Activated CD4-positive, alpha-beta T cell treated with anti-CD3 and anti-CD28 coated beads for 36 hours (primary cell): ENCODE measurements around the gene DUS2. TPM values are rescaled to one million over a fixed set of nuclear protein-coding genes. Genes with fewer than 3 reads are reported as not detected.

Experiments
- ATAC-seq: fragments of 200-7000 bp; cut with Tn5 transposase; one replicate; pipeline ENCODE4 v1.10.0; 2021; ENCODE audit warnings: mild to moderate bottlenecking, moderate library complexity
- CTCF ChIA-PET: fragments of 350-600 bp; sonication (Branson Sonifier 250); formaldehyde crosslinking; loops from one replicate; lab custom pipeline; 2021; ENCODE audit warnings: antibody characterized with exemption; lab: Charles Lee
- POLR2A ChIA-PET: fragments of 350-600 bp; sonication (Branson Sonifier 250); formaldehyde crosslinking; loops from one replicate; lab custom pipeline; 2021; ENCODE audit warnings: antibody characterized with exemption, inconsistent platforms; lab: Charles Lee
- DNase-seq: peaks from one replicate; pipeline ENCODE4 v3.0.0-alpha.2; 2020
- H3K27ac Mint-ChIP-seq: one replicate; pipeline ENCODE4 v1.8.0; 2021; ENCODE audit warnings: mixed read lengths
- H3K27me3 Mint-ChIP-seq: one replicate; pipeline ENCODE4 v1.8.0; 2021; ENCODE audit warnings: mixed read lengths
- H3K36me3 Mint-ChIP-seq: one replicate; pipeline ENCODE4 v1.8.0; 2021; ENCODE audit warnings: low read depth, mixed read lengths
- H3K4me1 Mint-ChIP-seq: one replicate; pipeline ENCODE4 v1.8.0; 2021; ENCODE audit warnings: mixed read lengths
- H3K4me3 Mint-ChIP-seq: one replicate; pipeline ENCODE4 v1.8.0; 2021; ENCODE audit warnings: mild to moderate bottlenecking, moderate library complexity, mixed read lengths
- H3K9me3 Mint-ChIP-seq: one replicate; pipeline ENCODE4 v1.8.0; 2021; ENCODE audit warnings: low read depth, mixed read lengths
- intact Hi-C, 2 experiments: fragments of 100-400 bp; cut with DNase I in 1 of 2; cut with micrococcal nuclease in 1 of 2; formaldehyde crosslinking; loops; one replicate each; pipeline versions ENCODE4 v1.14.2 to v1.15.1; 2022 to 2024; cut with DNase I, micrococcal nuclease
- total RNA-seq, 2 experiments: library from RNA; stranded (reverse); gene quantifications; one replicate each; pipeline ENCODE4 v1.2.3, GENCODE V29; 2021

Gene DUS2
- total RNA-seq, 2 experiments from 2014 or later = 29.5 to 33.1 TPM

- no peak for DNase-seq
- H3K9me3 Mint-ChIP-seq = no peaks in the 10 kb centered on the region
- intact Hi-C loops = no loop called here
- peak overlapping the region; percentile 96 for H3K27ac Mint-ChIP-seq
- H3K36me3 Mint-ChIP-seq = peaks cover 50% of the 10 kb centered on the region
- ChIA-PET CTCF (interaction anchor here (0.7 kb wide), 1 partner anchor 48 kb away, joined by 3 read pairs; no protein-coding TSS in a partner anchor), POLR2A (interaction anchor here (0.6 kb wide), 1 partner anchor 31 kb away, joined by 3 read pairs; no protein-coding TSS in a partner anchor)
- peaks cover 82% of the 10 kb centered on the region for H3K4me1 Mint-ChIP-seq
- H3K4me3 Mint-ChIP-seq = no peak overlapping the region
- ATAC-seq = no peak
- H3K27me3 Mint-ChIP-seq = no peaks in the 10 kb centered on the region
Observed at GRCh38 chr16:68077866-68078700, 55.0 kb downstream of the DUS2 start.

GRCh38 chr16:68078701-68079375, 55.8 kb downstream of the DUS2 start:
- no peaks in the 10 kb centered on the region for H3K9me3 Mint-ChIP-seq
- H3K4me1 Mint-ChIP-seq = peaks cover 88% of the 10 kb centered on the region
- DNase-seq = no peak
- H3K36me3 Mint-ChIP-seq = peaks cover 46% of the 10 kb centered on the region
- ATAC-seq = no peak
- ChIA-PET POLR2A (interaction anchor here (0.9 kb wide), 1 partner anchor 158 kb away, joined by 3 read pairs; no protein-coding TSS in a partner anchor), CTCF (interaction anchor here (0.7 to 1.9 kb wide), 3 partner anchors 14 to 49 kb away, joined by 3 to 11 read pairs (median 8); no protein-coding TSS in a partner anchor)
- H3K4me3 Mint-ChIP-seq = no peak overlapping the region
- H3K27me3 Mint-ChIP-seq = no peaks in the 10 kb centered on the region
- peak overlapping the region; percentile 96 for H3K27ac Mint-ChIP-seq
- intact Hi-C loops = no loop called here

- Mint-ChIP-seq H3K27ac (peak overlapping the region; percentile 96), H3K4me3 (peak overlapping the region; percentile 51), H3K36me3 (peaks cover 42% of the 10 kb centered on the region), H3K27me3 (no peaks in the 10 kb centered on the region), H3K4me1 (peaks cover 88% of the 10 kb centered on the region), H3K9me3 (no peaks in the 10 kb centered on the region)
- CTCF ChIA-PET = interaction anchor here (1.8 to 1.9 kb wide), 2 partner anchors 14 kb away, joined by 8 to 11 read pairs; no protein-coding TSS in a partner anchor
- intact Hi-C loops = no loop called here
- DNase-seq (no peak), ATAC-seq (no peak)
- POLR2A ChIA-PET = interaction anchor here (0.9 kb wide), 1 partner anchor 157 kb away, joined by 3 read pairs; no protein-coding TSS in a partner anchor
Observed at GRCh38 chr16:68079376-68079625, 56.2 kb downstream of the DUS2 start.

GRCh38 chr16:68079626-68080344, 56.7 kb downstream of the DUS2 start:
- POLR2A ChIA-PET = interaction anchor here (0.8 to 0.9 kb wide), 2 partner anchors 14 to 157 kb away, joined by 3 to 5 read pairs; no protein-coding TSS in a partner anchor

GRCh38 chr16:68081861-68082628, 59.0 kb downstream of the DUS2 start:
- intact Hi-C loops = loop anchor here in 1 of 2 experiments (10.0 kb wide), 2 partner anchors 897 to 1483 kb away; partner anchors contain the start of genes MATCAP1 and NFAT5
- Mint-ChIP-seq H3K9me3 (no peaks in the 10 kb centered on the region), H3K36me3 (peaks cover 27% of the 10 kb centered on the region), H3K4me3 (peak overlapping the region; percentile 7), H3K4me1 (peaks cover 70% of the 10 kb centered on the region), H3K27me3 (no peaks in the 10 kb centered on the region), H3K27ac (peak overlapping the region; percentile 94)
- ATAC-seq = peak; percentile 20
- CTCF ChIA-PET = interaction anchor here (0.6 to 3.5 kb wide), 4 partner anchors 12 to 440 kb away, joined by 3 to 31 read pairs (median 4); no protein-coding TSS in a partner anchor
- POLR2A ChIA-PET = no interaction called here
- peak; percentile 66 for DNase-seq

More at GRCh38 chr16:68079626-68080344, 56.7 kb downstream of the DUS2 start:
- Mint-ChIP-seq H3K27me3 (no peaks in the 10 kb centered on the region), H3K9me3 (no peaks in the 10 kb centered on the region), H3K4me3 (peak overlapping the region; percentile 51), H3K4me1 (peaks cover 84% of the 10 kb centered on the region), H3K27ac (peak overlapping the region; percentile 96), H3K36me3 (peaks cover 37% of the 10 kb centered on the region)
- CTCF ChIA-PET = interaction anchor here (1.8 to 1.9 kb wide), 2 partner anchors 14 to 15 kb away, joined by 8 to 11 read pairs; no protein-coding TSS in a partner anchor
- DNase-seq = peak; percentile 85
- intact Hi-C loops = loop anchor here in 1 of 2 experiments (10.0 kb wide), 2 partner anchors 895 to 1485 kb away; partner anchors contain the start of genes MATCAP1 and NFAT5
- peak; percentile 34 for ATAC-seq

- ATAC-seq = no peak
- H3K27me3 Mint-ChIP-seq = no peaks in the 10 kb centered on the region
- no peak for DNase-seq
- intact Hi-C loops = loop anchor here in 1 of 2 experiments (10.0 kb wide), 2 partner anchors 898 to 1482 kb away; partner anchors contain the start of genes MATCAP1 and NFAT5
- H3K4me1 Mint-ChIP-seq = peaks cover 68% of the 10 kb centered on the region
- POLR2A ChIA-PET = interaction anchor here (0.5 kb wide), 1 partner anchor 139 kb away, joined by 3 read pairs; the partner anchor contains the start of gene LCAT
- CTCF ChIA-PET = interaction anchor here (0.6 to 3.5 kb wide), 4 partner anchors 11 to 439 kb away, joined by 3 to 31 read pairs (median 4); no protein-coding TSS in a partner anchor
- peaks cover 22% of the 10 kb centered on the region for H3K36me3 Mint-ChIP-seq
- peak overlapping the region; percentile 94 for H3K27ac Mint-ChIP-seq
- H3K9me3 Mint-ChIP-seq = no peaks in the 10 kb centered on the region
- H3K4me3 Mint-ChIP-seq = no peak overlapping the region
Observed at GRCh38 chr16:68082629-68083238, 59.6 kb downstream of the DUS2 start.

GRCh38 chr16:68083239-68083781, 60.2 kb downstream of the DUS2 start:
- POLR2A ChIA-PET = interaction anchor here (0.5 kb wide), 1 partner anchor 139 kb away, joined by 3 read pairs; the partner anchor contains the start of gene LCAT
- DNase-seq (no peak), ATAC-seq (no peak)
- H3K9me3 Mint-ChIP-seq = no peaks in the 10 kb centered on the region
- H3K4me1 Mint-ChIP-seq = peaks cover 65% of the 10 kb centered on the region
- peaks cover 16% of the 10 kb centered on the region for H3K36me3 Mint-ChIP-seq
- peak overlapping the region; percentile 22 for H3K4me3 Mint-ChIP-seq
- intact Hi-C loops = loop anchor here in 1 of 2 experiments (10.0 kb wide), 2 partner anchors 899 to 1481 kb away; partner anchors contain the start of genes MATCAP1 and NFAT5
- H3K27me3 Mint-ChIP-seq = no peaks in the 10 kb centered on the region
- peak overlapping the region; percentile 94 for H3K27ac Mint-ChIP-seq
- CTCF ChIA-PET = interaction anchor here (1.0 to 3.5 kb wide), 7 partner anchors 10 to 200 kb away, joined by 3 to 31 read pairs (median 3); no protein-coding TSS in a partner anchor

- ChIA-PET POLR2A (interaction anchor here (0.6 to 1.9 kb wide), 8 partner anchors 9 to 227 kb away, joined by 3 to 16 read pairs (median 6); partner anchors contain the start of genes DPEP2, PRMT7, SLC7A6 and SLC7A6OS), CTCF (interaction anchor here (0.7 to 3.5 kb wide), 17 partner anchors 8 to 604 kb away, joined by 3 to 31 read pairs (median 4); partner anchors contain the start of genes DPEP2 and NRN1L)
- intact Hi-C loops = loop anchor here (1.0 to 10.0 kb wide), 8 partner anchors 13 to 1481 kb away; partner anchors contain the start of genes CHTF8 (in 1 of the 2), DDX28 (in 1 of the 2), DUS2 (in 1 of the 2) and MATCAP1 (in 1 of the 2)
- peak overlapping the region; percentile 75 for H3K4me3 Mint-ChIP-seq
- DNase-seq (no peak), ATAC-seq (no peak)
- H3K27me3 Mint-ChIP-seq = no peaks in the 10 kb centered on the region
- H3K9me3 Mint-ChIP-seq = no peaks in the 10 kb centered on the region
- H3K4me1 Mint-ChIP-seq = peaks cover 65% of the 10 kb centered on the region
- peak overlapping the region; percentile 94 for H3K27ac Mint-ChIP-seq
- peaks cover 12% of the 10 kb centered on the region for H3K36me3 Mint-ChIP-seq
Observed at GRCh38 chr16:68083861-68084503, 60.9 kb downstream of the DUS2 start.
